Measurements from ENCODE around the gene RUFY3.

DNA sequence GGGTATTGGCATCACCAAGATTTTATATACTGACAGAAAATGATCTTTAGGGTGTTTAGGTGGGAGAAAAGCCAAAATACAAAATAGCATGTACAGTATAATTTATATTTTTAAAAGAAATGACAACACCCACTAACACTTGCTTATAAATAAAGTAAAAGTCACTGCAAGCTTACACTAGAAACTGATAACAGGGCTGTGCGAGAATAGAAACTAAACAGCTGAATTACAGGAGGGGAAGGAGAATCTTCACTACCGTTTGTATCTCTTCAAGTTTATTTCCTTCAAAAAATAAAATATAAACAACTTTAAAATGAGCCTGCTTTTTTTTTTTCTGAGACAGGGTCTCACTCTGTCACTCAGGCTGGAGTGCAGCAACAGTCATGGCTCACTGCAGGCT lies 95.1 kb downstream of the RUFY3 start:
- TF ChIP-seq, protein P1, sequence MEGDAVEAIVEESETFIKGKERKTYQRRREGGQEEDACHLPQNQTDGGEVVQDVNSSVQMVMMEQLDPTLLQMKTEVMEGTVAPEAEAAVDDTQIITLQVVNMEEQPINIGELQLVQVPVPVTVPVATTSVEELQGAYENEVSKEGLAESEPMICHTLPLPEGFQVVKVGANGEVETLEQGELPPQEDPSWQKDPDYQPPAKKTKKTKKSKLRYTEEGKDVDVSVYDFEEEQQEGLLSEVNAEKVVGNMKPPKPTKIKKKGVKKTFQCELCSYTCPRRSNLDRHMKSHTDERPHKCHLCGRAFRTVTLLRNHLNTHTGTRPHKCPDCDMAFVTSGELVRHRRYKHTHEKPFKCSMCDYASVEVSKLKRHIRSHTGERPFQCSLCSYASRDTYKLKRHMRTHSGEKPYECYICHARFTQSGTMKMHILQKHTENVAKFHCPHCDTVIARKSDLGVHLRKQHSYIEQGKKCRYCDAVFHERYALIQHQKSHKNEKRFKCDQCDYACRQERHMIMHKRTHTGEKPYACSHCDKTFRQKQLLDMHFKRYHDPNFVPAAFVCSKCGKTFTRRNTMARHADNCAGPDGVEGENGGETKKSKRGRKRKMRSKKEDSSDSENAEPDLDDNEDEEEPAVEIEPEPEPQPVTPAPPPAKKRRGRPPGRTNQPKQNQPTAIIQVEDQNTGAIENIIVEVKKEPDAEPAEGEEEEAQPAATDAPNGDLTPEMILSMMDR (IDR thresholded peaks at IDR 0.05): no peak
- no peak for TF ChIP-seq POLR2A (IDR thresholded peaks at IDR 0.05)
